Measurements from ENCODE around the gene ENTHD1.

DNA sequence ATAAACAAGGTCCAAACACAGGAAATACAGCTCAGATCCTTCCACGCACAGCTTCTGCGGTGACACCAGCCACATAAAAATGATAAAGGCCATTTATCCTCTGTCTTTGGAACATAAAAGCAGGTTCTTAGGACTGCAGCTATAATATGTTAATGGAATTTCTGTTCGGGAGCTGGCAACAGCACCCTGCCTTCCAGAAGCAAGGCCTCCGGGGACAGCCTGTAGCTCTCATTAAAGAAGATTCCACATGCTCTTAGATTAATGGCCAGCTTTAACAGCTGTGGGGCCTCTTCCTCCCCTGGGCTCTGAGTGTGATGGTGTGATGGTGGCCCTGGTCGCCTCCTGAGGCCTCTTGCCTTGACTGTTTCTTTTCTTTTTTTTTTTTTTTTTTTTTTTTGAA is 185.7 kb downstream of the ENTHD1 start:
- TF ChIP-seq, protein P1, sequence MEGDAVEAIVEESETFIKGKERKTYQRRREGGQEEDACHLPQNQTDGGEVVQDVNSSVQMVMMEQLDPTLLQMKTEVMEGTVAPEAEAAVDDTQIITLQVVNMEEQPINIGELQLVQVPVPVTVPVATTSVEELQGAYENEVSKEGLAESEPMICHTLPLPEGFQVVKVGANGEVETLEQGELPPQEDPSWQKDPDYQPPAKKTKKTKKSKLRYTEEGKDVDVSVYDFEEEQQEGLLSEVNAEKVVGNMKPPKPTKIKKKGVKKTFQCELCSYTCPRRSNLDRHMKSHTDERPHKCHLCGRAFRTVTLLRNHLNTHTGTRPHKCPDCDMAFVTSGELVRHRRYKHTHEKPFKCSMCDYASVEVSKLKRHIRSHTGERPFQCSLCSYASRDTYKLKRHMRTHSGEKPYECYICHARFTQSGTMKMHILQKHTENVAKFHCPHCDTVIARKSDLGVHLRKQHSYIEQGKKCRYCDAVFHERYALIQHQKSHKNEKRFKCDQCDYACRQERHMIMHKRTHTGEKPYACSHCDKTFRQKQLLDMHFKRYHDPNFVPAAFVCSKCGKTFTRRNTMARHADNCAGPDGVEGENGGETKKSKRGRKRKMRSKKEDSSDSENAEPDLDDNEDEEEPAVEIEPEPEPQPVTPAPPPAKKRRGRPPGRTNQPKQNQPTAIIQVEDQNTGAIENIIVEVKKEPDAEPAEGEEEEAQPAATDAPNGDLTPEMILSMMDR (IDR thresholded peaks at IDR 0.05; ENCODE audit: low read length): no peak
- TF ChIP-seq EZH2phosphoT487 (IDR thresholded peaks at IDR 0.05; ENCODE audit: low read length): no peak
- no peak for TF ChIP-seq EZH2 (optimal IDR thresholded peaks at IDR 0.05; ENCODE audit: low read depth, low read length)
